Right renal cortex interstitium (tissue), 3 donors: ENCODE results near the gene LYZL2. TPM values are rescaled to one million over a fixed set of nuclear protein-coding genes. Genes with fewer than 3 reads are reported as not detected.

Source experiments
- polyA plus RNA-seq, 3 donors: library from polyadenylated mRNA; unstranded; fragments of 120-200 nt; gene quantifications; one replicate each; pipeline ENCODE4 v1.2.1, GENCODE V29; 2013; ENCODE audit not compliant: insufficient read length in 3 of 3

The LYZL2 gene
- polyA plus RNA-seq, 3 donors: not detected

Other genes with a start within 250 kb of the LYZL2 start
- 1 to 10 TPM; 5.7 to 8.5 (median 6.5) TPM for gene MAP3K8, start 195.6 kb downstream of the LYZL2 start, polyA plus RNA-seq